ENCODE results near the gene CDK5RAP3.

GRCh38 chr17:48013876-48014594 is 43.1 kb downstream of the CDK5RAP3 start:
- TF ChIP-seq REST (IDR thresholded peaks at IDR 0.05; ENCODE audit: insufficient read depth in 1 of 2, low read depth in 2 of 2, low read length in 2 of 2): no peak
- no peak for TF ChIP-seq POLR2AphosphoS5 (IDR thresholded peaks at IDR 0.05; ENCODE audit: low read depth, low read length)
- no peak for TF ChIP-seq SIN3A (IDR thresholded peaks at IDR 0.05; ENCODE audit: borderline replicate concordance, insufficient read depth, low read length)
- no peak for TF ChIP-seq FOXP2 (optimal IDR thresholded peaks at IDR 0.05; ENCODE audit: borderline replicate concordance, extremely low read depth, extremely low read length, insufficient read depth)
- no peak for TF ChIP-seq TAF1 (IDR thresholded peaks at IDR 0.05; ENCODE audit: borderline replicate concordance, insufficient read depth, low read length)
